ENCODE measurements around the gene ZMIZ1. TPM values are rescaled to one million over a fixed set of nuclear protein-coding genes. Genes with fewer than 3 reads are reported as not detected.

Gene ZMIZ1
- total and polyA plus RNA-seq, 4 donors, result 18.3 to 80.2 (median 42.6) TPM

DNA sequence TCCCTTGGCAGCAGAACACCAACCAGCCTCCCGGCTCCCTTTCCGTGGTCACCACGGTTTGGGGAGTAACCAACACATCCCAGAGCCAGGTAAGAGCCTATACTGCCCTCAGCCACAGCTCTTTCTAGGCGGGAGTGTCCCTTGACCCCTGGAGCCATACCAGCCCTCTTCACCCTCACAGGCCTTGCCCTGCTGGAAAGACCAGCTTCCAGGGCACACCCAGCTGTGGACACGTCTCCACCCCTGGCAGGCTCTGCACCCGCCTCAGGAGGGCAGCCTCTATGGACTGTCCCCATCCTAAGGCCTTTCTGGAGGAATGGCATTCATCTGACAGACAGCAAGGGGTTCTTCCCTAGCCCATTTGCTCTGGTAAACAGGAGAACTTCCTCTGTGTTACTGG is 221.0 kb downstream of the ZMIZ1 start:
- Histone ChIP-seq H3K9me3 (ENCODE audit: control insufficient read depth in 4 of 4, insufficient read depth in 3 of 4, low read length in 3 of 4) (no peaks in the 10 kb centered on the region), H3K27ac (ENCODE audit: low read depth in 1 of 2, low read length in 1 of 2) (no peak overlapping the region), H3K9ac (ENCODE audit: insufficient read depth in 1 of 2, low read length in 2 of 2) (no peak overlapping the region), H3K4me1 (ENCODE audit: control insufficient read depth in 5 of 5, insufficient read depth in 5 of 5, low read length in 5 of 5) (peaks cover 0 to 26% (median 0%) of the 10 kb centered on the region in 5 donors), H3K27me3 (ENCODE audit: control insufficient read depth in 3 of 3, insufficient read depth in 3 of 3, low read length in 2 of 3) (no peaks in the 10 kb centered on the region), H3K36me3 (ENCODE audit: control insufficient read depth in 4 of 4, insufficient read depth in 4 of 4, low read length in 4 of 4) (peaks cover 0 to 52% (median 31%) of the 10 kb centered on the region in 4 donors), H3K4me3 (no peak overlapping the region)
- ATAC-seq (ENCODE audit: insufficient read depth, low FRiP score), result no peak
- TF ChIP-seq, protein P1, sequence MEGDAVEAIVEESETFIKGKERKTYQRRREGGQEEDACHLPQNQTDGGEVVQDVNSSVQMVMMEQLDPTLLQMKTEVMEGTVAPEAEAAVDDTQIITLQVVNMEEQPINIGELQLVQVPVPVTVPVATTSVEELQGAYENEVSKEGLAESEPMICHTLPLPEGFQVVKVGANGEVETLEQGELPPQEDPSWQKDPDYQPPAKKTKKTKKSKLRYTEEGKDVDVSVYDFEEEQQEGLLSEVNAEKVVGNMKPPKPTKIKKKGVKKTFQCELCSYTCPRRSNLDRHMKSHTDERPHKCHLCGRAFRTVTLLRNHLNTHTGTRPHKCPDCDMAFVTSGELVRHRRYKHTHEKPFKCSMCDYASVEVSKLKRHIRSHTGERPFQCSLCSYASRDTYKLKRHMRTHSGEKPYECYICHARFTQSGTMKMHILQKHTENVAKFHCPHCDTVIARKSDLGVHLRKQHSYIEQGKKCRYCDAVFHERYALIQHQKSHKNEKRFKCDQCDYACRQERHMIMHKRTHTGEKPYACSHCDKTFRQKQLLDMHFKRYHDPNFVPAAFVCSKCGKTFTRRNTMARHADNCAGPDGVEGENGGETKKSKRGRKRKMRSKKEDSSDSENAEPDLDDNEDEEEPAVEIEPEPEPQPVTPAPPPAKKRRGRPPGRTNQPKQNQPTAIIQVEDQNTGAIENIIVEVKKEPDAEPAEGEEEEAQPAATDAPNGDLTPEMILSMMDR (IDR thresholded peaks at IDR 0.05; ENCODE audit: control extremely low read depth, extremely low read depth), result no peak
- 78 to 86% methylated on average over 6 of the region's 6 CpGs for WGBS, 2 donors
- DNase-seq, result no peak

DNA sequence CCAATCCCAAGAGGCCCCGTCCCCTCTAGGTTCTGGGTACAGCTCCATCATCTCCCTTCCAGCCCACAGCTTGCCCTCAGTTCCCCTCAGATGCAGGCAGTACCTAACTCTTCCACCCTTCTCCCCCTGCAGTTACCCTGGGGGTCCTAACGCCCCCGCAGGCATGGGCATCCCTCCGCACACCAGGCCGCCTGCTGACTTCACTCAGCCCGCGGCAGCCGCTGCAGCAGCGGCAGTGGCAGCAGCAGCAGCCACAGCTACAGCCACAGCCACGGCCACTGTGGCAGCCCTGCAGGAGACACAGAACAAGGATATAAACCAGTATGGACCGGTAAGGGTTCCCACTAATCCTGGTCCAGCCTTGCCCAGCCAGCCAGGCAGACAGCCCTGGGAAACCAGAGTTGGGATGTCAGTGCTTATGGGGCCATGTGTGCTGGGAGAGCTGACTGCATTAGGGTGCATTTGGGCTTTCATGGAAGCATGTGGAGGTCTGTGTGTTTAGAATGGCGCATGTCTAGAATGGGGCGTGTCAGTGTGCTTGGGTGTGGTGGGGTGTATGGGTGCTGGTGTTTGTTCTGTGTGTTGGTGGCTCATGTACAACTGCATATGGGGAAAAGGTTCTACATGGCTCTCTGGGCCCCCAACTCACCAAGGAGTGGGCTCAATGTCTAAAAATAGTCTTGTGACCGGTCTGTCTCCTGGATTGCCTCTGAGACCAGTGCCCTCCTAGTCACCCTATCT is 223.4 kb downstream of the ZMIZ1 start:
- H3K4me3 ChIP-seq, result no peak overlapping the region
- H3K9me3 ChIP-seq (ENCODE audit: control insufficient read depth in 4 of 4, insufficient read depth in 3 of 4, low read length in 3 of 4), result no peaks in the 10 kb centered on the region
- DNase-seq (no peak), ATAC-seq (ENCODE audit: insufficient read depth, low FRiP score) (no peak)
- H3K27ac ChIP-seq (ENCODE audit: low read depth in 1 of 2, low read length in 1 of 2), result peak overlapping the region in 1 of 2 donors; percentile 21
- peaks cover 0 to 15% (median 0%) of the 10 kb centered on the region in 5 donors for H3K4me1 ChIP-seq (ENCODE audit: control insufficient read depth in 5 of 5, insufficient read depth in 5 of 5, low read length in 5 of 5)
- H3K27me3 ChIP-seq (ENCODE audit: control insufficient read depth in 3 of 3, insufficient read depth in 3 of 3, low read length in 2 of 3), result no peaks in the 10 kb centered on the region
- no peak overlapping the region for H3K9ac ChIP-seq (ENCODE audit: insufficient read depth in 1 of 2, low read length in 2 of 2)
- 89 to 91% methylated on average over 14 of the region's 14 CpGs for WGBS, 2 donors
- H3K36me3 ChIP-seq (ENCODE audit: control insufficient read depth in 4 of 4, insufficient read depth in 4 of 4, low read length in 4 of 4), result peaks cover 0 to 64% (median 36%) of the 10 kb centered on the region in 4 donors
- TF ChIP-seq, protein P1 (IDR thresholded peaks at IDR 0.05; ENCODE audit: control extremely low read depth, extremely low read depth), result no peak

DNA sequence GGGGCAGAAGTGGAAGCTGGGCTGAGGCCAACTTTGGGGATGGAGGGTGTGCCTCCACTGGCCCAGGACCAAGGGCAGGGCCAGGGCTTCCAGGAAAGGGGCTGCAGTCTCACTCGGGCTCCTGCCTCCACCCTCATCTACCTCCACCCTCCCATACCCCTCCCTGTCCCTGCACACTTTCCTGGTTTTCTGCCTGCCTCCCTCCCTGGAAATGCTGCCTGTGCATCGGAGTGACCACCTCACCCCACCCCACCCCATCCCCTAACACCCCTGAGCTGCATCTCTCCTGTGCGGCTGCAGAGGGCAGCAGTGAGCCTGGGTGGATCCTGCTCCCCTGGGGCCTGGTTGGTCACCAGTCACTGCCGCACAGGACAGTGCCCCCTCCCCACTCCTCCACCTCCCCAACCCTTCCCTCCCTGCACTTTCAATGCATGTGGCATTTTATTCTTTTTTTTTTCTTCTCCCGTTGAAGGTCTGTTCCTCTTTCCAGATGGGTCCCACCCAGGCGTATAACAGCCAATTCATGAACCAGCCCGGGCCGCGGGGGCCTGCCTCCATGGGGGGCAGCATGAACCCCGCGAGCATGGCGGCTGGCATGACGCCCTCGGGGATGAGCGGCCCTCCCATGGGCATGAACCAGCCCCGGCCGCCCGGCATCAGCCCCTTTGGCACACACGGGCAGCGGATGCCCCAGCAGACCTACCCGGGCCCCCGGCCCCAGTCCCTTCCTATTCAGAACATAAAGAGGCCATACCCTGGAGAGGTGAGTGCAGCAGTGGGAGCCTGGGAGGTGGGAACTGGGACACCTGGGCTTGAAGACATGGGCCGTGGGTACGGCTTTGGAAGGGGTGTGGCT is 224.4 kb downstream of the ZMIZ1 start:
- Histone ChIP-seq H3K27ac (ENCODE audit: low read depth in 1 of 2, low read length in 1 of 2) (peak overlapping the region in 1 of 2 donors; percentile 78), H3K4me1 (ENCODE audit: control insufficient read depth in 5 of 5, insufficient read depth in 5 of 5, low read length in 5 of 5) (peaks cover 0 to 15% (median 0%) of the 10 kb centered on the region in 5 donors), H3K4me3 (no peak overlapping the region), H3K27me3 (ENCODE audit: control insufficient read depth in 3 of 3, insufficient read depth in 3 of 3, low read length in 2 of 3) (no peaks in the 10 kb centered on the region), H3K9ac (ENCODE audit: insufficient read depth in 1 of 2, low read length in 2 of 2) (no peak overlapping the region), H3K9me3 (ENCODE audit: control insufficient read depth in 4 of 4, insufficient read depth in 3 of 4, low read length in 3 of 4) (no peaks in the 10 kb centered on the region), H3K36me3 (ENCODE audit: control insufficient read depth in 4 of 4, insufficient read depth in 4 of 4, low read length in 4 of 4) (peaks cover 0 to 67% (median 38%) of the 10 kb centered on the region in 4 donors)
- 58 to 71% methylated on average over 24 of the region's 24 CpGs for WGBS, 2 donors
- DNase-seq (no peak), ATAC-seq (ENCODE audit: insufficient read depth, low FRiP score) (no peak)
- TF ChIP-seq, protein P1 (IDR thresholded peaks at IDR 0.05; ENCODE audit: control extremely low read depth, extremely low read depth), result no peak

Measured in lung (tissue), 12 donors.